ENCODE results near the gene CHRNB1.
"Not testable (repeated sequence)": the region's sequence is repeated elsewhere in the genome, so short reads cannot be mapped to it uniquely, and the experiment has no call there.

DNA sequence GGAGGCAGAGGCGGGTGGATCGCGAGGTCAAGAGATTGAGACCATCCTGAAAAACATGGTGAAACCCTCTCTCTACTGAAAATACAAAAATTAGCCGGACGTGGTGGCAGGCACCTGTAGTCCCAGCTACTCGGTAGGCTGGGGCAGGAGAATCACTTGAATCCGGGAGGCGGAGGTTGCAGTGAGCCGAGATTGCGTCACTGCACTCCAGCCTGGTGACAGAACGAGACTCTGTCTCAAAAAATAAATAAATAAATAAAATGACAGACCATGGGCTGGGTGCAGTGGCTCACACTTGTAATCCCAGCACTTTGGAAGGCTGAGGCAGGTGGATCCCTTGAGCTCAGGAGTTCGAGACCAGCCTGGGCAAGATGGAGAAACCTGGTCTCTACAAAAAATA lies 25.0 kb downstream of the CHRNB1 start:
- not testable (repeated sequence) for TF ChIP-seq POLR2A (IDR thresholded peaks at IDR 0.05)
- TF ChIP-seq, protein P1, sequence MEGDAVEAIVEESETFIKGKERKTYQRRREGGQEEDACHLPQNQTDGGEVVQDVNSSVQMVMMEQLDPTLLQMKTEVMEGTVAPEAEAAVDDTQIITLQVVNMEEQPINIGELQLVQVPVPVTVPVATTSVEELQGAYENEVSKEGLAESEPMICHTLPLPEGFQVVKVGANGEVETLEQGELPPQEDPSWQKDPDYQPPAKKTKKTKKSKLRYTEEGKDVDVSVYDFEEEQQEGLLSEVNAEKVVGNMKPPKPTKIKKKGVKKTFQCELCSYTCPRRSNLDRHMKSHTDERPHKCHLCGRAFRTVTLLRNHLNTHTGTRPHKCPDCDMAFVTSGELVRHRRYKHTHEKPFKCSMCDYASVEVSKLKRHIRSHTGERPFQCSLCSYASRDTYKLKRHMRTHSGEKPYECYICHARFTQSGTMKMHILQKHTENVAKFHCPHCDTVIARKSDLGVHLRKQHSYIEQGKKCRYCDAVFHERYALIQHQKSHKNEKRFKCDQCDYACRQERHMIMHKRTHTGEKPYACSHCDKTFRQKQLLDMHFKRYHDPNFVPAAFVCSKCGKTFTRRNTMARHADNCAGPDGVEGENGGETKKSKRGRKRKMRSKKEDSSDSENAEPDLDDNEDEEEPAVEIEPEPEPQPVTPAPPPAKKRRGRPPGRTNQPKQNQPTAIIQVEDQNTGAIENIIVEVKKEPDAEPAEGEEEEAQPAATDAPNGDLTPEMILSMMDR (IDR thresholded peaks at IDR 0.05) = not testable (repeated sequence)

Data from lower leg skin (tissue), 3 donors.